HG02973 (cell line): ENCODE results near the gene BOD1L1.
"Not testable (repeated sequence)": the region's sequence is repeated elsewhere in the genome, so short reads cannot be mapped to it uniquely, and the experiment has no call there.

ENCODE experiments used
- ATAC-seq: cut with Tn5 transposase; IDR thresholded peaks from one replicate; pipeline ENCODE4 v1.9.1; 2021; ENCODE audit warnings: moderate library complexity; ENCODE audit not compliant: unreplicated experiment

Gene BOD1L1

DNA sequence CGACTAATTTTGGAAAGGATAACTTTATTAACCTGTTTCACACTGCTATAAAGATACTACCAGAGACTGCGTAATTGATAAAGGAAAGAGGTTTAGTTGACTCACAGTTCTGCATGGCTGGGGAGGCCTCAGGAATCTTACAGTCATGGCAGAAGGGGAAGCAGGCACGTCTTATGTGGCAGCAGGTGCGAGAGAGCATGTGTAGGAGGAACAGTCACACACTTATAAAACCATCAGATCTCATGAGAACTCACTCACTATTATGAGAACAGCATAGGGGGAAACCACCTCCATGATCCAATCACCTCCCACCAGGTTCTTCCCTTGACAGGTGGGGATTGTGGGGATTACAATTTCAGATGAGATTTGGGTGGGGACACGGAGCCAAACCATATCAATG, 67.4 kb downstream of the BOD1L1 start:
- not testable (repeated sequence) for ATAC-seq

- ATAC-seq, result no peak
These were observed 68.1 kb downstream of the BOD1L1 start for GRCh38 chr4:13559413-13559812.

- no peak for ATAC-seq
These were observed 68.6 kb downstream of the BOD1L1 start for GRCh38 chr4:13558881-13559280.

DNA sequence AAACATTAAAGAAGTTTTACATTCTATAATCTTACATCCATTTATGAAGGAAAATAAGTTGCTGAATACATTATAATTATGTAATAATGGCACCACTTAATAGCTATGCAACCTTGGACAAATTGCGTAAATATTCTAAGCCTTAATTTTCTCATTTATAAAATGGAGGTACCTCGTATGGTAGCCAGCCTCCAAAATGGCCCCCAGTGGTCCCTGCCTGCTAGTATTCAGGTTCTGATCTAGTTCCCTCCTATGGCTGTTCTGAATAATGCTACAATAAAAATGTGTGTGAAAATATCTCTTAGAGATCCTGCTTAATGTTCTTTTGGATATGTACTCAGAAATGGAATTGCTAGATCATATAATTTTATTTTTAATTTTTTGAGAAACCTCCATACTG, 72.2 kb downstream of the BOD1L1 start:
- ATAC-seq, result no peak

DNA sequence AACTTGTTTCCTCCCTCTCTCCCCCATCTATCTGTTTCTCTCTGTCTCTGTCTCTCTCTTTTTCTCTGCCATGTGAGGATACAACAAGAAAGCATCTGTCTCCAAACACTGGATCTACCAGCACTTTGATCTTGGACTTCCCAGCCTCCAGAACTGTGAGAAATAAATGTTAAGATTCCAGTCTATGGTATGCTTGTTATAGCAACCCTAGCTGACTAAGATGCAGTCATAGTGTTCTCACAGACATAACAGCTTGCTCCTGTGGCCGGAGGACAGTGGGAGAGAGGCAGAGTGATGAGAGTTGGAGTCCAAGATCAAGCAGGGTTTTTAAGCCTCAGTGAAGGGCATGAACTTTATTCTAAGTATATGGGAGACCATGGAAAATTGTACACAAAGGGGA, 74.4 kb downstream of the BOD1L1 start:
- no peak for ATAC-seq

GRCh38 chr4:13548984-13549546, 78.5 kb downstream of the BOD1L1 start:
- ATAC-seq, result peak; percentile 75

DNA sequence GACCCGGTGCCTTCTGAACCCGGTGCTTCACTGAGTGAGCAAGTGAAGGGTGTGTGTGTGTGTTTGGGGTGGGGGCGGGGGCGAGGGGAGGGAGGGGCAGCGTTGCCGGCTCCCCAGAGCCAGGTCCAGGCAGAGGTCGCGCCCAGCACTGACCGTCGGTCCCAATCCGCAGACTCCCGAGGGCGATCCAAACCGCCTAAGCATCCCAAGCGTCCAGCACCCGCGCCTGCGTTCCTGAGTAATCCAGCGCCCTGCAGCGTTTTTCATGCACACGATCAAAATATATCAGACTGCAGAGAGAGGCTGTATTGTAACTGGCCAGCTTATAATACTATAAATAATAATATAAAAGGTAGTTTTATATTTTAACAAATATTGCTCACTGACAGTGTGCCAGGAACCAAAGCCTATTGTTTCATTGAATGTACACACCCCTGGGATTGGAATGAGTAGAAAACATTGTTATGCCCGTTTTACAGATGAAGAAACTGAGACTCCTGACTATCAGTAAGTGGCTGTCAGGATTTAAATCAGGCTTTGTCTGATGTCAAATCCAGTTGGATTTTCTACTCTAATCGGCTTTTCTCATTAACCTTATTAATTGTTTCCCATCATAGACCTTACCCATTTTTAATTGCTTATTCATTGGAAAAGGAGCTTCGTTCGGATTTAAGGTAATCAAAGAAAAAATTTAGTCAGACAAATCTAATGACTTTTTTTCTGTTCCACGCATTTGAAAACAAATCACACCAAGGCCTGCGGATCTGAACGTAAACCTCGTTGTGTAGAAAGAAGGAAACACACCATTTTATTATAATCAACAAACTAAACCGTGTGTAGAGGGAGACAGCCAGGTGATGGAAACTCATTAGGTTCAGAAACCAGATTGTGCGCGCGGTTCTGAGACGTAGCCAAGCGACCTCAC, 79.2 kb downstream of the BOD1L1 start:
- ATAC-seq, result no peak

- ATAC-seq, result no peak
These were observed 80.0 kb downstream of the BOD1L1 start for GRCh38 chr4:13547485-13548041.

- ATAC-seq, result no peak
These were observed 80.5 kb downstream of the BOD1L1 start for GRCh38 chr4:13546941-13547484.

DNA sequence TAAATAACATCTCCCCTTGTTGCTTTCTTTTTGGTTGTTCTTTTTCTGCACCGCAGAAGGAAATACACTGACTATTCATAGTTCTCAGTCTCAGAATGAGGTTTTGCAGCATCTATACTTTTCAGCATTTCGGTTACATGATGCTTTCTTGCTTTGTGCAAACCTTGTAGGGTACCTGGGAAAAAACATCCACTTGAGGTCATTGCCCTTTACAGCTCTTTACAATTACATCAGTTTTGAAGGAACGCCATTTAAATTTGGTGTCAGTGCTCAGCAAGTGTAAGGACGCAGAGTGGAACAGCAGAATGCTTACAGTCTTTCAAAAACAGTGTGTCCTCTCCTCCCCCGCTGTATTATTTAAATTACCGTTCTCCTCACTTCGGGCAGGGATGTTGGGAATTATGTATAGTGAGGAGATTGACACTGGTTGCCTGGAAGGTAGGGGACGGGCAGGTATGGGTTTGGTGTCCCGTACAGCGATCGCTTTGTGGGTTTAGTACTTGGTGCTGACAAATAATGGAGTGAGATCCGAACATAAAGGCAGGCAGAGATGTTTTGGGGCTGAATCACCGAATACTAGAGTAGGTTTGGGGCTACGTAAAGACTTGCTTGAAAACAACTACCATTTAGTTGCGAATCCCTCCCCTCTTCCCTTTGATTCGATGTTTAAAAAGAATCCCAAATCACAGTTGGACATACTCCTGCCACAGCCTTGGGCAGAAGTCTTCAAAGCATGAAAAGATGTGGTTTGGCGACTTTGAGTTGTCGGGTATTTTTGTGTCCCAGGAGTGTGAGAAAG, 81.2 kb downstream of the BOD1L1 start:
- ATAC-seq, result no peak

GRCh38 chr4:13545394-13545808, 82.1 kb downstream of the BOD1L1 start:
- ATAC-seq, result no peak

GRCh38 chr4:13544606-13545393, 82.7 kb downstream of the BOD1L1 start:
- peak; percentile 44 for ATAC-seq

GRCh38 chr4:13543839-13544605, 83.5 kb downstream of the BOD1L1 start, which contains the start of gene NKX3-2:
Gene NKX3-2 (minus strand): TSS chr4:13544508. CDS start chr4:13544414, 94 bp downstream.
- ATAC-seq, result no peak

DNA sequence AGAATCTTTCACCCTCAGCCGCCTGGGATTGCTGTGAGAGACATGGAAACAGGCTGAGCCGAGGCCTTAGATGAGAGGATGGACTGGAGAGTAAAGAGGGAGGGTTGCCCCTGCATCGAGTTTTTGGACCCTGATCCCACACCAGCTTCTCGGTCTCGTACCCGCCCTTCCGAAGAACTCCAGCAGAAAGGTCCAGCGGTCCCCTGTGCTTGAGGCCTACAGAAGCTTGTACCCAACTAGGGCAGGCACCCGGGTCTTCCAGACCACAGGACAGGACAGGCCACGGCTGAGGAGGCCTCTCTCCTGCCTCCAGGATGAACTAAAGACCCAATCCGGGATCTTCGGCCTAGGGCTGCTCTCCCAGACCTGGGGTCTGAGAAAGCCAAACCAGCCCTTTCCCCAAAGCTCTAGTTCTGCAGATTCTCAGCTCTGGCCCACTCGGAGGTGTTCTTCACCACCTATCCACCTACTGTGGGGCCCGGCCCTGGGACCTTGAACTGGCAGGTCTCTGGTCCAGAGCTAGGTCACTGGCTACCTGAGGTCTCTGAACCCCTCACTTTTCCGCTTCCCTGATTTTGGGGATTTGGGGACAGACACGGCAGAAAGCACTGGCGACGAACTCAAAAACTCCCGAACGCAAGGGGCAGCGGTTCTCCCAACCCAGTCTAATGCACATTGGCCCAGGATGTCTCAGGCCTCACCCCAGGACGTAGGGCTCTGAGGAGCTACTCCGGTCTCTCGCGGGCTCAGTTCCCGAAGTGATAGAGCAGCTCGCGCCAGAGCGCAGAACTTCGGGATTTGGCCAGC, 84.3 kb downstream of the BOD1L1 start:
- ATAC-seq, result no peak

DNA sequence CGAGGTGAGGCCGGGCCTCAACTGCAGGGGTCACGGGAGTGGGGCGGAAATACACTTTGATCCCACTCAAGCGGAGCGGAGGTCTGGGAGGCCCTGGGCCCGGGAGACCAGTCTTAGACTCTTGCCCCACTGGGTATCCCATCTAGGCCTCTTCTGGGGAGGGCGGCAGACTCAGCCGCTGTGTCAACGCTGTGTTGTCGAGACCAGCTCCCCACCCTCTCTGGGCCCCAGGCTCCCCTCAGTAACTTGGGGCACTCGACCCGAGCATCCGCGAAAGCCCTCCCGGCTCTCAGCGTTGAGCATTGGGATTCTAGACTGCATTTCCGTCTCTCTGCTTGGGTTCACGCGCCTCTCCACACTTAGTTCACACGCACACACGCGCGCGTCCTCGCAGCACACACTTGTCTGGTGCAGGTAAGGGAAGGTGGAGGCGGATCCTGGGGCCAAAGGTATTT, 84.9 kb downstream of the BOD1L1 start:
- no peak for ATAC-seq

DNA sequence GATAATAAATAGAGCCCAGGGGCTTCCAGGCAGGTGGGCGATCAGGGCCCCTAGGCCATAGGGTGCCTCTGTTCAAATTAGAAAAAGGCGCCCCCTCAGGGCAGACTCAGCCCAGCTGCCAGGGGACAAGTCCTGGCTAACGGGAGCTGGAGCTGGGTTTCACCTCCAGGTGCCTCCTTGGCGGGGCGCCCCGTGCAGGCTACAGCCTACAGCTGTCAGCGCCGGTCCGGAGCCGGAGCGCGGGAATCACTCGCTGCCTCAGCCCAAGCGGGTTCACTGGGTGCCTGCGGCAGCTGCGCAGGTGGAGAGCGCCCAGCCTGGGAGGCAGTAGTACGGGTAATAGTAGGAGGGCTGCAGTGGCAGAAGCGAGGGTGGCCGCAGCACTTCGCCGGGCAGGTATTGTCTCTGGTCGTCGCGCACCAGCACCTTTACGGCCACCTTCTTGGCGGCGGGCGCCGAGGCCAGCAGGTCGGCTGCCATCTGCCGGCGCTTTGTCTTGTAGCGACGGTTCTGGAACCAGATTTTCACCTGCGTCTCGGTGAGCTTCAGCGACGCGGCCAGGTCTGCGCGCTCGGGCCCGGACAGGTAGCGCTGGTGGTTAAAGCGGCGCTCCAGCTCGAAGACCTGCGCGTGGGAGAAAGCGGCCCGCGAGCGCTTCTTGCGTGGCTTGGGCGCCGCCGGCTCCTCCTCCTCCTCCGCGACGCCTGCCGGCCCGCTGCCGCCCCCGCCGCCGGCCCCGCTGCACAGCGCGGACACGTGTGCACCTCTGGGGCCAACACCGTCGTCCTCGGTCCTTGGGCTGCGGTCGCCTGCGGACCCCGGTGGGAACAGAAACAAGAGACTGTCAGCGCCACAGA, 85.6 kb downstream of the BOD1L1 start:
- ATAC-seq, result no peak

GRCh38 chr4:13541176-13541604, 86.3 kb downstream of the BOD1L1 start:
- ATAC-seq, result no peak
